Stimulated activated CD4-positive, alpha-beta T cell treated with anti-CD3 and anti-CD28 coated beads, Interleukin-2, amount 100 ng/mL, for 24 hours (primary cell): ENCODE data around the gene PHYHD1.
A peak's percentile ranks its signal among the peaks of the same experiment; 100 is the strongest.

Source experiments
- DNase-seq, 2 donors: peaks; one replicate each; pipeline ENCODE4 v3.0.0-alpha.2; 2020

PHYHD1 gene

DNA sequence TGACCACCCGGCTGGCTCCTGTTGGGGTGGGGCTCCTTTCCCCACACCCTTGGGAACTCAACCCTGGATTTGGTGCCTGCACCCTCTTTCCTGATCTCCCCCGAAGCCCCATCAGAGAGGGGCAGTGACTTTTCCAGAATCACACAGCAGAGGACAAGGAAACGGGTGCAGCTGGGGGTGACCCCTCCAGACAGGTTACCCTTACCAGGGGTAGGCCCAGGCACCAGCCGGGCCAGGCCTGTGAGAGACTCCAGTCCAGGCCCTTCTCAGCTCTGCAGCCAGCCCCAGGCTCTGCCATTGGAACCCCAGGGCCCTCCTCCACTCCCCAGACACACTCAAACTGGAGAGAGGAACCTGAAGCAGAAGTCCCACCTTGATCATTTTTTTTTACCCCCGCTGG is 19.0 kb upstream of the PHYHD1 start:
- no peak for DNase-seq

DNA sequence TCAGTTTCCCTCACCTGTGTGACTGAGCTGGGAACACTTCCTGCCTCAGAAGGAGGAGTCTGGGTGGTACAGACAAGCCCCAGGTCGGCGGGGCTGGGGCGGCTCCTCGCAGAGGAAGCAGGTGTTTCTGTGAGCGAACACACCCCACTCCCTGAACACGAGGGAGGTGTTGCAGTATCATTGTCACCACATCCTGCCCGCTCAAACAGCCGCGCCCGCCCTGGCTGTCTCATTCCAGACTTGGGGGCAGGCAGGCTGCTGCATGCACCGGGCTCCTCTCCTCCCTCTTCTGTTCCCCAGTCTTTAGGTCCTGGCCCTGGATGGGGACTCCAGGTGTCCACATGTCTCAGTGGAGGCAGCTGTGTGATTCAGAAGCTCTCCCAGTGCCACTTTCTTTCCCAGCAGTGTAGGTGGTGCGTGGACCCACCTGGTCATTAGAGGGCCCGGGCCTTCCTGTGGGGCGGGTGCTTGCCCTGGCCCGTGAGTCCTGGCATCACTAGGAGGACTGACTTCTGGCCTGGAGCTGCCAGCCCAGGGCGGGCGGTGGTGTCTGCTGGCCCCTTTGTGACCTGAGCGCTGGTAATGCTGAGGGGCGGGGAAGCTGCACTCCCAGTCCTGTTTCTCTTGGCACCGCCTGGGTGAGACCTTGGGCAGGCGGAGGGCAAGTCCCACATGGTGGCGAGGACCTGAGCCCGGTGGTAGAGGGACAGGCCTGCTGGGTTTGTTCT is 18.3 kb upstream of the PHYHD1 start:
- peak; percentile 80 to 86 for DNase-seq

DNA sequence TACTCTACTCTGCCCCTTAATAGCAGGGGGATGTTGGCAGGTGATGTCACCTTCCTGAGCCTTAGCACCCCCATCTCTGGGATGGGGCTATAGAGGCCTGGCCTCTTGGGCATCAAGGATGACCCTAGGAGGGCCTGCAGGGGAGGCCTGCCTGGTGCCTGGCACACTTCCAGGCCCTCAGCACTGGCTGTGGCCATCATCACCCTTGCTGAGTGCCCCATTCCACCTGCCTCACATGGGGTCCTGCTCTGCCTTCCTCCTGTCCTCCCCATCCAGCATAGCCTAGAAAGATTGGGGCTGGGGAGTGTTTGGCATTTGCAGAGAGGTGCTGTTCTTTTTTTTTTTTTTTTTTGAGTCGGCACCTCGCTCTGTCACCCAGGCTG is 17.7 kb upstream of the PHYHD1 start:
- no peak for DNase-seq

GRCh38 chr9:128903871-128904620 is 16.7 kb upstream of the PHYHD1 start:
- peak in 1 of 2 donors; percentile 23 for DNase-seq

- no peak for DNase-seq
Measured at GRCh38 chr9:128905964-128906363, 14.8 kb upstream of the PHYHD1 start.

DNA sequence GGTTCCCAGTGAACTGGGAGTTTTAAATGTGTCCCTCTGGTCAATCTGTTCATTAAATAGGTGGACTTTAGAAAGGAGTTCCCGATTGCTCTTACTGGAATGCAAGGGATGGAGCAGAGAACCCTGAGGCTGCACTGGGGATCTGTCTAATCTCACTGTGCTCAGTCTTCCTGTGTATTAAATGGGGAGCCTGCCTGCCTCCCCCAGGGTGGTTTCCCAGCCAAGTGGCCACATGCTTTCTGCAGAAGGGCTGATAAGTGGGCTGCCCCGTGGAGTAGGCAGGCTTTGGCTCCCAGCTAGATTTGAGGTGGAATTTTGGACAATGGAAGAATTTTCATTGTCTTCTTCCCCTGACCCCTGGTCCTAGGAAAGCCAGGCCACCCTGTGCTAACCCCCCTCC is 14.0 kb upstream of the PHYHD1 start:
- DNase-seq = no peak

DNA sequence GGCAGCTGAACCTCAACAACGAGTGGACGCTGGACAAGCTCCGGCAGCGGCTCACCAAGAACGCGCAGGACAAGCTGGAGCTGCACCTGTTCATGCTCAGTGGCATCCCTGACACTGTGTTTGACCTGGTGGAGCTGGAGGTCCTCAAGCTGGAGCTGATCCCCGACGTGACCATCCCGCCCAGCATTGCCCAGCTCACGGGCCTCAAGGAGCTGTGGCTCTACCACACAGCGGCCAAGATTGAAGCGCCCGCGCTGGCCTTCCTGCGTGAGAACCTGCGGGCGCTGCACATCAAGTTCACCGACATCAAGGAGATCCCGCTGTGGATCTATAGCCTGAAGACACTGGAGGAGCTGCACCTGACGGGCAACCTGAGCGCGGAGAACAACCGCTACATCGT is 12.4 kb upstream of the PHYHD1 start:
- DNase-seq = no peak

DNA sequence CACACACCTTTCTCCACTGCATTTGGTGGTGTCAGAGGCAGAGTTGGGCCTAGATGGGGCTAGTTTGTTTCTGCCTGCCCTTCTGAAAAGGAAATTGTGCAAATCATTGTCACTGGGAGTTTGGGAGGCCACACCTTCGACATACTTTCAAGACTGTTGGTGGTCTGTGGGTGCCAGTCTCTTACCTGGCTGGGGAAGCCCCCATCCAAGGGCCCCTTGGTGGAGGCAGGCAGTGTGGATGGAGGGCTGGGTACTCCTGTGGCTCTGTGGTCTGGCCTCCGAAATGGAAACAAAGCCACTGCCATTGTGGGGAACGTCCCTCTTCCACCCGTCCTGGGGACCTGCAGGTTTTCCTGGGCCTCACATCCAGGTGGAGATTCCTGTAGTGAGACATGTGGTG is 10.9 kb upstream of the PHYHD1 start:
- no peak for DNase-seq

- no peak for DNase-seq
Measured at GRCh38 chr9:128910906-128911305, 9.9 kb upstream of the PHYHD1 start.

- no peak for DNase-seq
Measured at GRCh38 chr9:128911529-128912035, 9.2 kb upstream of the PHYHD1 start.

- peak in 1 of 2 donors; percentile 28 for DNase-seq
Measured at GRCh38 chr9:128912270-128912853, 8.4 kb upstream of the PHYHD1 start.

DNA sequence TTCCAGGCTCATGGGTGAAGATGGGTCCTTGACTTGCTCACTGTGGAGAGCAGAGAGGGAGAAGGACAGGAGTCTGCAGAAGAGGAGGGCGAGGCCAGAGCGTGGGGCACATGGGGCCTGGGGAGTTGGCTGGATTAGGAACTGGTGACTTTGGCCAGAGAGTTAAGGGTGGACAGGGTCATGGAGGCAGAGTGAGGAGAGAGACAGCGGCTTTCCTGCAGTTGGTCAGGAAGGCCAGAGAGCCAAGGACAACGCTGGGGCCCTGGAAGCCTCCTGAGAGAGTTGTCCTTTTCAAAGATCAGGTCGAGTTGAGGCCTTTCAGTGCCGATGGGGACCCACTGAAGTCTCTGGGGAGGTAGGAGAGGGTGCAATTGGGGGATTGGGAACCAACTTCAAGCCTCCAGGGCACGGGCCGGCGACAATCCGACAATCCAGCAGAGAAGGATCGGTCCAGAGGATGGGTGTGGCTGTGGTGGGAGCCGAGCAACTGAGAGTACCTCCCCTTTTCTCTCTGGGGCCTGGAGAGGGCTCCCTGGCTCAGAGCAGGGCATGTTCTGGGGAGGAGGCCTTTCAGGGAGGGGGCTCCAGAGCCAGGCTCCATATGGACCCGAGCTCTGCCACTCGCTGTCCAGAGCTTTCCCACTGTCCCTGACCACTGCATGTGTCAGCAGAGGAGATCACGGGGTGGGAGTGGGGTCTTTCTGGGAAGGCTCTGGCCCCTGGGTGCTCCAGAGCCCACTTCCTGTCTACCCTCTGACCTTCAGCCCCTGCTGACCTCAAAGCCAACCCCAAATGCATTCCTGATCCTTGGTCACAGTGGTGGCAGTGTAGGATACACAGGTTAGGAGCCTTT is 7.5 kb upstream of the PHYHD1 start:
- no peak for DNase-seq

DNA sequence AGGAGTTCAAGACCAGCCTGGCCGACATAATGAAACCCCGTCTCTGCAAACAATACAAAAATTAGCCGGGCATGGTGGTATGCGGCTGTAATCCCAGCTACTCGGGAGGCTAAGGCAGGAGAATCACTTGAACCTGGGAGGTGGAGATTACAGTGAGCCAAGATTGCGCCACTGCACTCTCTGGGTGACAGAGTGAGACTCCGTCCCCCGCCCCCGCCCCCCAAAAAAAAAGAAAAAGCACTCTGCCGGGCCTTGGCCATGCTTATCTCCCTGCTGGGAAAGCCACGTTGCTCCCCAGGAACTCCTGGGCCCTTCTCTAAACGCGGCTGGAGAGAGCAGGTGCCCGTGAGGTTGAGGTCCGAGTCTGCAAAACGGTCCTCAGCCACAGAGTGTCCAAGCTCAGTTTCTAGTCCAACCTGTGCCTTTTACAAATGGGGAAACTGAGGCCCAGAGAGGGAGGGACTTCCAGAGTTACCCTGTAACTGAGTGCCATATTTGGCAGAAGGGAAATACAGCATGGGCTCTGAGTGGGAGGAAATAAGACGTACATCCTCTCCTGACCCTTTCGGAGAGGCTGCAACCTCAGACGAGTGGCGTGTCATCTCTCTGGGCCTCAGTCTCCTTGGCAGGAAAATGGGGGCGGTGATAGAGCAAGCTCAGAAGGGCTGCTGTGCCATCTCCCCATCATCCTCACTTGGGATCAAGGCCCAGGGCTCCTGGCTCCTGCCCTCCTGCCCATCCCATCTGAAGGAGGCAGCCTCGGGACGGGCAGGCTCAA is 6.6 kb upstream of the PHYHD1 start:
- DNase-seq = no peak

DNA sequence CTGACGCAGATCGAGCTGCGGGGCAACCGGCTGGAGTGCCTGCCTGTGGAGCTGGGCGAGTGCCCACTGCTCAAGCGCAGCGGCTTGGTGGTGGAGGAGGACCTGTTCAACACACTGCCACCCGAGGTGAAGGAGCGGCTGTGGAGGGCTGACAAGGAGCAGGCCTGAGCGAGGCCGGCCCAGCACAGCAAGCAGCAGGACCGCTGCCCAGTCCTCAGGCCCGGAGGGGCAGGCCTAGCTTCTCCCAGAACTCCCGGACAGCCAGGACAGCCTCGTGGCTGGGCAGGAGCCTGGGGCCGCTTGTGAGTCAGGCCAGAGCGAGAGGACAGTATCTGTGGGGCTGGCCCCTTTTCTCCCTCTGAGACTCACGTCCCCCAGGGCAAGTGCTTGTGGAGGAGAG is 4.6 kb upstream of the PHYHD1 start:
- DNase-seq = no peak

- DNase-seq = no peak
Measured at GRCh38 chr9:128916745-128917144, 4.0 kb upstream of the PHYHD1 start.

DNA sequence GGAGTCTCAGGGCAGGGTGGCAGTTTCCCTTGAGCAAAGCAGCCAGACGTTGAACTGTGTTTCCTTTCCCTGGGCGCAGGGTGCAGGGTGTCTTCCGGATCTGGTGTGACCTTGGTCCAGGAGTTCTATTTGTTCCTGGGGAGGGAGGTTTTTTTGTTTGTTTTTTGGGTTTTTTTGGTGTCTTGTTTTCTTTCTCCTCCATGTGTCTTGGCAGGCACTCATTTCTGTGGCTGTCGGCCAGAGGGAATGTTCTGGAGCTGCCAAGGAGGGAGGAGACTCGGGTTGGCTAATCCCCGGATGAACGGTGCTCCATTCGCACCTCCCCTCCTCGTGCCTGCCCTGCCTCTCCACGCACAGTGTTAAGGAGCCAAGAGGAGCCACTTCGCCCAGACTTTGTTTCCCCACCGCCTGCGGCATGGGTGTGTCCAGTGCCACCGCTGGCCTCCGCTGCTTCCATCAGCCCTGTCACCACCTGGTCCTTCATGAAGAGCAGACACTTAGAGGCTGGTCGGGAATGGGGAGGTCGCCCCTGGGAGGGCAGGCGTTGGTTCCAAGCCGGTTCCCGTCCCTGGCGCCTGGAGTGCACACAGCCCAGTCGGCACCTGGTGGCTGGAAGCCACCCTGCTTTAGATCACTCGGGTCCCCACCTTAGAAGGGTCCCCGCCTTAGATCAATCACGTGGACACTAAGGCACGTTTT is 3.5 kb upstream of the PHYHD1 start:
- no peak for DNase-seq

DNA sequence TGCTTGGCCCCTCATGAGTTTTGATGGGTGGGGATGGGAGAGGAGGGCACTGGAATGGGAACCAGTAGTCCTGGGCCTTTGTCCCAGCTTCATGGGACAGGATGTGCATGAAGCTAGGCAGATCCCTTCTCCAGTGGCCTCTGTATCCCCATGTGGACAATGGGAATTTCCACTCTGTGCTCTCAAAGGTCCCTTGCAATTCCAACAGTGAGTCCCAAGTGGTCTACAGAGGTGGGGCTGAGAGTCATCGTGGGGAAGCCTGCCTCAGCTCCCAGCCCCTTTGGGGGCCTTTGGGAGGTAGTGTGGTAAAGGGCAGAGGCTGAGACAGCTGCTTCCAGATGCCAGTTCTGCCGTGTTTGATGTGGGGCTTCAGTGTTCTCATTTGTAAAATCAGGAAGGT is 1.9 kb upstream of the PHYHD1 start:
- no peak for DNase-seq

GRCh38 chr9:128919402-128920089 is 1.2 kb upstream of the PHYHD1 start:
- DNase-seq = no peak

DNA sequence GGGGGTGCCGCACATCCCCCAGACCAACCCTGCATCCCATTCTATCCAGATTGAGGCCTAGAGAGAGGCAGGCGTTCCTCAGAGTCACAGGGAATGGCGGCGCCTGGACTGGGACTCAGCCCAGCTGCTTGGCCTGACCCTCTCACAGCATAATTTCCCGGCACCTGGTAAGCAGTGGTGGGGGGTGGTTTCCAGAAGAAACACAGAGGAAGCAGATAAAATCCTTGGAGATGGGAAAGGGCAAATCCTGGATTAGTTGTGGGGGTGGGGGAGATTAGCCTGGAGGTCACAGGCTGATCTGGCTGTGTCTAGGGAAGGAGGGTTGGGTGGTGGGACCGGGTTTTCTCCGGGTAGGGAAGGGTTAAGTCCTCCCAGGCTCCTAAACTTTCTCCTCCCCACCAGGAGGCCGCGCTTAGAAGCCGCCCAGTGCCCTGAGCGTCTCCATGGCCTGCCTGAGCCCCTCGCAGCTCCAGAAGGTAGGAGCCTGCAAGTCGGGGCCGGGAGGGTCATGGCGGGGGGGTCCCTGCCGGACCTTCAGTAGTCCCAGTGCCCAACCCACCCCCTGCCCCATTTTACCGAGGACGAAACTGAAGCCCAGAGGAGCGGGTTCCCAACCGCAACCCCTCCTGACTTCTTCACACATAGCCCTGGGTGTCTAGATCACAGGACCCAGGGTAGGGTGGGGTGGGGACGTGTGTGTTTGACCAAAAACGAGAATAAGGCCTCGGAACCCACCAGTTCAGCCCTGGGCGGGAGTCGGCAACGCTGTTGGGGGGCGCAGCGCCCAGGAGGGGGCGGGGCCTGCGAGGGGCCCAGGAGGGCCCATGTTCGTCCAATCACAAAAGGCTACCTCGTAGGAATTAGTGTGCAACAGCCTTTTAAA is 1.3 kb downstream of the PHYHD1 start:
- no peak for DNase-seq

DNA sequence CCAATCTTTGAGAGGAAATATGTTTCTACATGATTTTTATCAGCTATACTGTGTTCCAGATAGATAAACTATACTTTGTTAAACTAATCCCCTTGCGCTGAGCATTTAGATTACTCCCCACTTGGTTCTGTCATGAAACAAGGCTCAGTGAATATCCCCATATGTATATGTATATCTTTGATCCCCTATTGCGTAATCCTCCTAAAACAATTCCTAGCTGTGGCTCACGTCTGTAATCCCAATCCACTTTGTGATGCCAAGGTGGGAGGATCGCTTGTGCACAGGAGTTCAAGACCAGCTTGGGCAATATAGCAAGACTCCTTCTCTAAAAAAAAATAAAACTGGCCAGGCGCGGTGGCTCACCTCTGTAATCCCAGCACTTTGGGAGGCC is 2.7 kb downstream of the PHYHD1 start:
- DNase-seq = no peak
